GM23248 (cell line): ENCODE results near the gene RAB1A. TPM values are rescaled to one million over a fixed set of nuclear protein-coding genes. Genes with fewer than 3 reads are reported as not detected.

Source experiments
- DNase-seq: peaks from one replicate; pipeline ENCODE4 v3.0.0-alpha.2; 2015
- H2AFZ ChIP-seq: fragments of 200-600 bp; sonication (generic); 2 replicates; pipeline ENCODE4 v1.6.1; 2016; ENCODE audit warnings: antibody characterized with exemption
- H3F3A ChIP-seq: fragments of 200-600 bp; sonication (generic); 2 replicates; pipeline ENCODE4 v1.6.1; 2016; ENCODE audit warnings: mild to moderate bottlenecking, antibody characterized with exemption, mixed run types; ENCODE audit not compliant: insufficient read depth
- H3K27ac ChIP-seq: fragments of 200-600 bp; sonication (generic); 2 replicates; pipeline ENCODE4 v1.5.1; 2016; ENCODE audit warnings: mild to moderate bottlenecking
- H3K27me3 ChIP-seq: fragments of 200-600 bp; sonication (generic); replicated peaks from 2 replicates; pipeline ENCODE4 v1.6.1; 2016; ENCODE audit warnings: mild to moderate bottlenecking; ENCODE audit not compliant: insufficient read depth
- H3K36me3 ChIP-seq: fragments of 200-600 bp; sonication (generic); 2 replicates; pipeline ENCODE4 v1.6.1; 2016; ENCODE audit warnings: low read depth, mild to moderate bottlenecking
- H3K4me1 ChIP-seq: fragments of 200-600 bp; sonication (generic); 2 replicates; pipeline ENCODE4 v1.6.1; 2016; ENCODE audit warnings: mild to moderate bottlenecking; ENCODE audit not compliant: insufficient read depth
- H3K4me2 ChIP-seq: fragments of 200-600 bp; sonication (generic); one replicate; pipeline ENCODE4 v1.6.1; 2016; ENCODE audit warnings: mild to moderate bottlenecking; ENCODE audit not compliant: unreplicated experiment
- H3K4me3 ChIP-seq: fragments of 200-600 bp; sonication (generic); 2 replicates; pipeline ENCODE4 v1.5.1; 2016; ENCODE audit warnings: mild to moderate bottlenecking
- H3K79me2 ChIP-seq: fragments of 200-600 bp; sonication (generic); 2 replicates; pipeline ENCODE4 v1.6.1; 2016; ENCODE audit warnings: mild to moderate bottlenecking; ENCODE audit not compliant: insufficient read depth
- H3K9ac ChIP-seq: fragments of 200-600 bp; sonication (generic); 2 replicates; pipeline ENCODE4 v1.6.1; 2016; ENCODE audit warnings: mild to moderate bottlenecking
- H3K9me2 ChIP-seq: fragments of 200-600 bp; sonication (generic); 2 replicates; pipeline ENCODE4 v1.6.1; 2016; ENCODE audit warnings: mixed run types, mild to moderate bottlenecking, moderate library complexity; ENCODE audit not compliant: insufficient read depth
- H3K9me3 ChIP-seq: fragments of 200-600 bp; sonication (generic); one replicate; pipeline ENCODE4 v1.6.1; 2017; ENCODE audit warnings: low read depth
- H4K20me1 ChIP-seq: fragments of 200-600 bp; sonication (generic); 2 replicates; pipeline ENCODE4 v1.6.0; 2016; ENCODE audit not compliant: insufficient read depth
- EZH2 ChIP-seq: fragments of 200-600 bp; sonication (generic); IDR thresholded peaks from 2 replicates; pipeline ENCODE4 v1.6.1; 2018; ENCODE audit warnings: antibody characterized with exemption, mild to moderate bottlenecking; ENCODE audit not compliant: insufficient read depth, poor library complexity, severe bottlenecking
- EZH2phosphoT487 ChIP-seq: fragments of 200-600 bp; sonication (generic); IDR thresholded peaks from 2 replicates; pipeline ENCODE4 v1.6.1; 2018; ENCODE audit warnings: antibody characterized with exemption, moderate library complexity, mild to moderate bottlenecking, low read depth; ENCODE audit not compliant: insufficient read depth
- WGBS, 2 experiments: methylation state at CpG; one replicate each; pipeline ENCODE4 v1.1.6; 2015 to 2017; ENCODE audit warnings: low lambda C conversion rate in 2 of 2, low coverage in 1 of 2; ENCODE audit errors: missing lambda C conversion rate in 2 of 2; 5-methylcytosine and 5-hydroxymethylcytosine counted together
- in situ Hi-C: fragments of 300-500 bp; cut with MboI; formaldehyde crosslinking; loops from 2 replicates; pipeline ENCODE4 v1.15.0; 2020
- polyA plus RNA-seq: library from polyadenylated mRNA; unstranded; fragments of >200 nt; fragmentation: Nextera tagmentation; extraction: Ambion mirVana; gene quantifications from 2 replicates; pipeline ENCODE4 v1.2.1, GENCODE V29; 2016
- total RNA-seq: library from RNA; depleted of rRNA; stranded (reverse); fragments of >200 nt; shearing (Covaris generic); gene quantifications from 2 replicates; pipeline ENCODE4 v1.2.3, GENCODE V29; 2014

The RAB1A gene
- total and polyA plus RNA-seq, 2 experiments from 2014 or later = 119 to 303 TPM

- DNase-seq = no peak
- no peaks in the 10 kb centered on the region for H3K36me3 ChIP-seq
- TF ChIP-seq EZH2phosphoT487 = no peak
- no peak for TF ChIP-seq EZH2
- no peaks in the 10 kb centered on the region for H3K9me2 ChIP-seq
- H3K9me3 ChIP-seq = no peaks in the 10 kb centered on the region
- peaks cover 7% of the 10 kb centered on the region; the same call in 1 of the 2 replicates for H3K4me1 ChIP-seq
- no peaks in the 10 kb centered on the region for H4K20me1 ChIP-seq
- H3K9ac ChIP-seq = peak overlapping the region; percentile 84
- H2AFZ ChIP-seq = peak overlapping the region; percentile 98
- peak overlapping the region; percentile 90 for H3K4me3 ChIP-seq
- WGBS, 2 experiments = 1 to 6% methylated on average over 5 of the region's 5 CpGs
- peak overlapping the region; percentile 91 for H3K4me2 ChIP-seq
- peak overlapping the region; percentile 40 for H3K27ac ChIP-seq
- H3K27me3 ChIP-seq = no peaks in the 10 kb centered on the region
- H3K79me2 ChIP-seq = peaks cover 52% of the 10 kb centered on the region
- in situ Hi-C loops = loop anchor here (25.0 kb wide), 1 partner anchor 505 kb away; no protein-coding TSS in a partner anchor
- no peaks in the 10 kb centered on the region for H3F3A ChIP-seq
These were observed 72.9 kb downstream of the RAB1A start for GRCh38 chr2:65057054-65057375.

- H3K9me3 ChIP-seq = no peaks in the 10 kb centered on the region
- peak within 1 kb of the TSS; percentile 98 for H3K4me2 ChIP-seq
- TF ChIP-seq EZH2phosphoT487 = no peak
- TF ChIP-seq EZH2 = no peak
- H3F3A ChIP-seq = no peaks in the 10 kb centered on the region
- peaks cover 7% of the 10 kb centered on the region; the same call in 1 of the 2 replicates for H3K4me1 ChIP-seq
- H3K27me3 ChIP-seq = no peaks in the 10 kb centered on the region
- H2AFZ ChIP-seq = peak within 1 kb of the TSS; percentile 98
- H4K20me1 ChIP-seq = no peaks in the 10 kb centered on the region
- no peaks in the 10 kb centered on the region for H3K9me2 ChIP-seq
- peak within 1 kb of the TSS; percentile 40 for H3K27ac ChIP-seq
- H3K79me2 ChIP-seq = peaks cover 47% of the 10 kb centered on the region
- in situ Hi-C loops = loop anchor here (25.0 kb wide), 1 partner anchor 506 kb away; no protein-coding TSS in a partner anchor
- H3K4me3 ChIP-seq = peak within 1 kb of the TSS; percentile 90
- peak within 1 kb of the TSS; percentile 84 for H3K9ac ChIP-seq
- no peaks in the 10 kb centered on the region for H3K36me3 ChIP-seq
- peak; percentile 99 for DNase-seq
- WGBS, 2 experiments = 0 to 1% methylated on average over 60 to 74 of the region's 99 CpGs
These were observed 73.5 kb downstream of the RAB1A start, which contains the start of gene CEP68 for GRCh38 chr2:65056215-65057053. TSS of gene CEP68 (plus strand) at chr2:65056416. CDS start at chr2:65069445, 13,029 bp downstream.

GRCh38 chr2:65055422-65056214 lies 74.3 kb downstream of the RAB1A start:
- TF ChIP-seq EZH2phosphoT487 = no peak
- TF ChIP-seq EZH2 = no peak
- Histone ChIP-seq H3K9me2 (no peaks in the 10 kb centered on the region), H3K4me1 (peaks cover 7% of the 10 kb centered on the region; the same call in 1 of the 2 replicates), H3K27ac (no peak overlapping the region), H3K27me3 (no peaks in the 10 kb centered on the region), H4K20me1 (no peaks in the 10 kb centered on the region), H3K36me3 (no peaks in the 10 kb centered on the region), H3K4me3 (peak overlapping the region; percentile 90), H3K9ac (peak overlapping the region; percentile 72), H3K4me2 (peak overlapping the region; percentile 98), H2AFZ (peak overlapping the region; percentile 98), H3K9me3 (no peaks in the 10 kb centered on the region), H3F3A (no peaks in the 10 kb centered on the region), H3K79me2 (peaks cover 38% of the 10 kb centered on the region)
- 6 to 7% methylated on average over 42 of the region's 42 CpGs for WGBS, 2 experiments
- no peak for DNase-seq
- in situ Hi-C loops = loop anchor here (25.0 kb wide), 1 partner anchor 507 kb away; no protein-coding TSS in a partner anchor

GRCh38 chr2:65054749-65055421 lies 75.0 kb downstream of the RAB1A start:
- Histone ChIP-seq H3K4me1 (peaks cover 7% of the 10 kb centered on the region; the same call in 1 of the 2 replicates), H3K27ac (no peak overlapping the region), H3K9ac (no peak overlapping the region), H3K4me3 (no peak overlapping the region), H3K79me2 (peaks cover 31% of the 10 kb centered on the region), H3K9me3 (no peaks in the 10 kb centered on the region), H3K4me2 (no peak overlapping the region), H3K9me2 (no peaks in the 10 kb centered on the region), H4K20me1 (no peaks in the 10 kb centered on the region), H3K36me3 (no peaks in the 10 kb centered on the region), H3F3A (no peaks in the 10 kb centered on the region), H2AFZ (no peak overlapping the region), H3K27me3 (no peaks in the 10 kb centered on the region)
- no peak for DNase-seq
- TF ChIP-seq EZH2phosphoT487 (no peak), EZH2 (no peak)
- WGBS, 2 experiments = 53 to 56% methylated on average over 4 of the region's 4 CpGs
- in situ Hi-C loops = loop anchor here (25.0 kb wide), 1 partner anchor 507 kb away; no protein-coding TSS in a partner anchor
